Gastrocnemius medialis (tissue), 4 donors: ENCODE results near the gene FIBCD1. TPM values are rescaled to one million over a fixed set of nuclear protein-coding genes. Genes with fewer than 3 reads are reported as not detected.

ENCODE experiments used
- ATAC-seq, 2 donors: fragments of 150-250 bp; one replicate each; pipeline ENCODE4 v1.9.1; 2016
- DNase-seq, 2 donors: peaks; one replicate each; pipeline ENCODE4 v3.0.0-alpha.2; 2019
- H3K27ac ChIP-seq, 4 donors: fragments of 200-600 bp; sonication (generic); 1 replicate in 1 of 4; 2 replicates in 3 of 4; pipeline ENCODE4 v1.5.1; 2016 to 2018; ENCODE audit warnings: mild to moderate bottlenecking in 2 of 4, moderate library complexity in 1 of 4
- H3K27me3 ChIP-seq, 3 donors: fragments of 200-600 bp; sonication (generic) in 2 of 3; 1 replicate in 1 of 3; 2 replicates in 2 of 3; pipeline versions ENCODE4 v1.5.1 to v1.6.0; 2016 to 2019; ENCODE audit warnings: mild to moderate bottlenecking in 1 of 3, moderate library complexity in 1 of 3
- H3K36me3 ChIP-seq, 2 donors: fragments of 200-600 bp; sonication (generic) in 1 of 2; one replicate each; pipeline ENCODE4 v1.5.1; 2017 to 2018
- H3K4me1 ChIP-seq, 2 donors: fragments of 200-600 bp; sonication (generic) in 1 of 2; one replicate each; pipeline ENCODE4 v1.5.1; 2016 to 2017; ENCODE audit warnings: mild to moderate bottlenecking in 2 of 2
- H3K4me3 ChIP-seq, 4 donors: fragments of 200-600 bp; sonication (generic) in 3 of 4; 1 replicate in 1 of 4; 2 replicates in 3 of 4; pipeline ENCODE4 v1.5.1; 2016 to 2019; ENCODE audit warnings: mild to moderate bottlenecking in 2 of 4
- H3K9me3 ChIP-seq, 3 donors: fragments of 200-600 bp; sonication (generic) in 2 of 3; 1 replicate in 1 of 3; 2 replicates in 2 of 3; pipeline ENCODE4 v1.5.1; 2016 to 2019
- POLR2A ChIP-seq, 2 donors: fragments of 450-650 bp; IDR thresholded peaks; one replicate each; pipeline ENCODE4 v1.6.1; 2017; ENCODE audit warnings: antibody characterized with exemption in 2 of 2, mild to moderate bottlenecking in 2 of 2, moderate library complexity in 2 of 2
- in situ Hi-C, 4 donors: fragments of 200-750 bp; cut with MboI; loops; one replicate each; pipeline versions ENCODE4 v1.15.0 to v1.8.0; 2017; ENCODE audit warnings: low sequenced_read_pairs in 4 of 4
- intact Hi-C: fragments of 100-400 bp; cut with DNase I; formaldehyde crosslinking; loops from one replicate; pipeline ENCODE4 v1.15.1; 2023; ENCODE audit warnings: low total_unique reads
- total RNA-seq, 4 donors: library from RNA; depleted of rRNA; stranded (reverse); fragments of >200 nt; gene quantifications; one replicate each; pipeline versions ENCODE4 v1.1.0 to v1.2.3, GENCODE V29; 2016
- TF ChIP-seq, protein P1 (sequence below), 5 experiments: fragments of 450-650 bp in 3 of 5; fragments of 200-600 bp in 2 of 5; sonication (generic) in 2 of 5; IDR thresholded peaks in 4 of 5; conservative IDR thresholded peaks in 1 of 5; 1 replicate in 4 of 5; 2 replicates in 1 of 5; pipeline ENCODE4 v1.5.1; 2016 to 2019; ENCODE audit warnings: antibody characterized with exemption in 5 of 5, mild to moderate bottlenecking in 3 of 5, moderate library complexity in 3 of 5

Gene FIBCD1
- total RNA-seq, 4 donors from 2014 or later = not detected

DNA sequence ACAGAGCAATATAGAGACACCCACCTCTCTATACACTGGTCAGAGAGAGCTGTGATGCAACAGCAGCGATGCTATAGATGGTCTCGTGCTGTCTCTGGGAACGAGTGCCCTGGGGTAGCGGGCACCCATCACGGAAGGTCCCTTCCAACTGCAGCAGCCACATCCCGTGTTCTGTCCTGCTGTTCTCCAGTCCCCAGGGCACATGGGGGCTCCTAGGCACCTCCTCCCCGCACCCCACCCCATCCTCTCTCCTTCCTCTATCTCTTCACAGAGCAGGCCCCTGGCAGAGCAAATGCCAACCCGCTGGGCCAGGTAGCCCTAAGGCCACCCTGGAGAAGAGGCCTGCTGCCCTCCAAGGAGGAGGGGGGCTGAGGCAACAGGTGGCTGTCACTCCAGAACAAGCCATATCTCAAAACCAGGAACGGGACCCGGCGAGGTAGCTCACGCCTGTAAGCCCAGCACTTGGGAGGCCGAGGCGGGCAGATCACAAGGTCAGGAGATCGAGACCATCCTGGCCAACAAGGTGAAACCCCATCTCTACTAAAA lies 8.2 kb downstream of the FIBCD1 start:
- Histone ChIP-seq H3K9me3 (no peaks in the 10 kb centered on the region), H3K4me1 (no peaks in the 10 kb centered on the region), H3K36me3 (no peaks in the 10 kb centered on the region), H3K27me3 (peaks cover 28 to 38% (median 37%) of the 10 kb centered on the region in 3 donors), H3K27ac (no peak overlapping the region), H3K4me3 (no peak overlapping the region)
- ATAC-seq = no peak
- TF ChIP-seq POLR2A (IDR thresholded peaks at IDR 0.05) = no peak
- TF ChIP-seq, protein P1, sequence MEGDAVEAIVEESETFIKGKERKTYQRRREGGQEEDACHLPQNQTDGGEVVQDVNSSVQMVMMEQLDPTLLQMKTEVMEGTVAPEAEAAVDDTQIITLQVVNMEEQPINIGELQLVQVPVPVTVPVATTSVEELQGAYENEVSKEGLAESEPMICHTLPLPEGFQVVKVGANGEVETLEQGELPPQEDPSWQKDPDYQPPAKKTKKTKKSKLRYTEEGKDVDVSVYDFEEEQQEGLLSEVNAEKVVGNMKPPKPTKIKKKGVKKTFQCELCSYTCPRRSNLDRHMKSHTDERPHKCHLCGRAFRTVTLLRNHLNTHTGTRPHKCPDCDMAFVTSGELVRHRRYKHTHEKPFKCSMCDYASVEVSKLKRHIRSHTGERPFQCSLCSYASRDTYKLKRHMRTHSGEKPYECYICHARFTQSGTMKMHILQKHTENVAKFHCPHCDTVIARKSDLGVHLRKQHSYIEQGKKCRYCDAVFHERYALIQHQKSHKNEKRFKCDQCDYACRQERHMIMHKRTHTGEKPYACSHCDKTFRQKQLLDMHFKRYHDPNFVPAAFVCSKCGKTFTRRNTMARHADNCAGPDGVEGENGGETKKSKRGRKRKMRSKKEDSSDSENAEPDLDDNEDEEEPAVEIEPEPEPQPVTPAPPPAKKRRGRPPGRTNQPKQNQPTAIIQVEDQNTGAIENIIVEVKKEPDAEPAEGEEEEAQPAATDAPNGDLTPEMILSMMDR (IDR thresholded peaks at IDR 0.05 in 4 of 5, conservative IDR thresholded peaks at IDR 0.05 in 1 of 5) = no peak
- DNase-seq = no peak
- in situ Hi-C loops (no loop called here), intact Hi-C loops (no loop called here)

- H3K27ac ChIP-seq = no peak overlapping the region
- ATAC-seq (no peak), DNase-seq (no peak)
- H3K36me3 ChIP-seq = no peaks in the 10 kb centered on the region
- H3K4me3 ChIP-seq = no peak overlapping the region
- TF ChIP-seq POLR2A (IDR thresholded peaks at IDR 0.05) = no peak
- TF ChIP-seq, protein P1 (IDR thresholded peaks at IDR 0.05 in 4 of 5, conservative IDR thresholded peaks at IDR 0.05 in 1 of 5) = no peak
- H3K27me3 ChIP-seq = peaks cover 31 to 33% (median 32%) of the 10 kb centered on the region in 3 donors
- intact Hi-C loops (no loop called here), in situ Hi-C loops (no loop called here)
- H3K9me3 ChIP-seq = no peaks in the 10 kb centered on the region
- no peaks in the 10 kb centered on the region for H3K4me1 ChIP-seq
Observed at GRCh38 chr9:130930132-130930803, 8.8 kb downstream of the FIBCD1 start.

GRCh38 chr9:130929571-130930038 lies 9.4 kb downstream of the FIBCD1 start:
- no peak overlapping the region for H3K27ac ChIP-seq
- intact Hi-C loops = no loop called here
- no peaks in the 10 kb centered on the region for H3K36me3 ChIP-seq
- no peaks in the 10 kb centered on the region for H3K9me3 ChIP-seq
- H3K4me3 ChIP-seq = no peak overlapping the region
- DNase-seq (no peak), ATAC-seq (no peak)
- peaks cover 25 to 31% (median 26%) of the 10 kb centered on the region in 3 donors for H3K27me3 ChIP-seq
- H3K4me1 ChIP-seq = no peaks in the 10 kb centered on the region
- TF ChIP-seq, protein P1 (IDR thresholded peaks at IDR 0.05 in 4 of 5, conservative IDR thresholded peaks at IDR 0.05 in 1 of 5) = no peak
- no peak for TF ChIP-seq POLR2A (IDR thresholded peaks at IDR 0.05)
- in situ Hi-C loops = no loop called here

DNA sequence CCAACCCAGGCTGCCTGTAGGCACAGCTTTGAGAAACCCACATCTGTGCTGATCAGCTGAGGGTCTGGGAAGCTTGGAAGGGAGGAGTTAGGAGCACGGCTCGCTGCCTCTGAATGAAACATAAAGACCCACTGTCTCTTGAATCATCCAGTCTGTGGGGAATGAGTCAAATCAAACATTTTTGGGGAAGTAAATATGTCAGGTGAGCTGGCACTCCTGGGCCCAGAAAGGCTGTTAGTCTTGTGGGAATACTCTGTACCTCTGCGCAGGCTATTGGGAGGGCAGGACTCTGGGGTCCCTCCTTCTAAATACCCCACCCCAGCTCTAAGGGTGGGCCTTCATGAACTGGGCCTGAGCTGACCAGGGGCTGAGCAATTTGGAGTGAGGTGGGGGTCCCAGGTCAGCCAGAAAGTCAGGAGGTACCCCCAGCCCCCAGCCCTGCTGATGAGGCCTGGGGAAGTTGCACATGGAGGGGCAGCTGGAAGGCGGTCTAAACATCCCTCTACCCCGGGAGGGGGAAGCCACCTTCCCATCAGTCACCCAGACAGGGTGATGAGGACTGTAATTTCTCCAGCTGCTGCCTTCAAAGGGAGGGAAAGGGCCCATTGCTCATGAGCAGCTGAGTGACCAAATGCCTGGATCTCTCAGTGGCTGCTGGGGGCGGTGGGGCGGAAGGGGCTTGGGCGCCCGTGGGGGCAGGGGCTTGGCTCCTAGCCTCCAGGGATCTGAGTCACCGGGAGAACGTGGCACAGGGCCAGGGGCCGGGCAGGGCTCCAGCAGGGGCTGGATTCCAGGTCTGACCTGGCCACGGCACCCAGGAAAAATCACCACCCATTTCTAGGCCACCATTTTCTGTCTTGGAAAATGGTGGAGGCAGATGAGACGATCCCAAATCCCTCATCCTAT lies 10.8 kb downstream of the FIBCD1 start:
- intact Hi-C loops = no loop called here
- DNase-seq = no peak
- Histone ChIP-seq H3K36me3 (no peaks in the 10 kb centered on the region), H3K27ac (no peak overlapping the region), H3K9me3 (no peaks in the 10 kb centered on the region), H3K4me1 (no peaks in the 10 kb centered on the region), H3K4me3 (no peak overlapping the region), H3K27me3 (peaks cover 12 to 17% (median 15%) of the 10 kb centered on the region in 3 donors)
- TF ChIP-seq POLR2A (IDR thresholded peaks at IDR 0.05) = no peak
- TF ChIP-seq, protein P1 (IDR thresholded peaks at IDR 0.05 in 4 of 5, conservative IDR thresholded peaks at IDR 0.05 in 1 of 5) = no peak
- in situ Hi-C loops = no loop called here
- no peak for ATAC-seq
